H1 (cell line): ENCODE measurements around the gene ADCY2. TPM values are rescaled to one million over a fixed set of nuclear protein-coding genes. Genes with fewer than 3 reads are reported as not detected.

Experiments used
- CTCF ChIA-PET: fragments of 300-600 bp; sonication (Branson Sonifier 250); formaldehyde crosslinking; loops from one replicate; lab custom pipeline; 2021; ENCODE audit not compliant: partially characterized antibody; lab: Charles Lee
- POLR2A ChIA-PET: fragments of 300-600 bp; sonication (Branson Sonifier 250); formaldehyde crosslinking; loops from one replicate; lab custom pipeline; 2021; ENCODE audit warnings: inconsistent platforms; ENCODE audit not compliant: partially characterized antibody; lab: Charles Lee
- DNase-seq, 2 experiments: peaks; one replicate each; pipeline versions ENCODE4 v3.0.0 to v3.0.0-alpha.2; 2010 to 2022; ENCODE audit warnings: low spot score in 2 of 2, low read depth in 1 of 2, mixed read lengths in 1 of 2
- FAIRE-seq: peaks from 2 replicates; lab custom pipeline; 2011; peaks lifted over from hg19 to GRCh38; lab: Jason Lieb, UNC
- H2AFZ ChIP-seq: 2 replicates; pipeline ENCODE4 v1.8.1; 2012; ENCODE audit warnings: low read length, inconsistent platforms
- H2AK5ac ChIP-seq: 2 replicates; pipeline ENCODE4 v1.6.1; 2013; ENCODE audit warnings: low read depth, low read length
- H2BK120ac ChIP-seq: replicated peaks from 2 replicates; pipeline ENCODE3; 2013; ENCODE audit warnings: low read depth, low read length, inconsistent platforms
- H2BK12ac ChIP-seq: 2 replicates; pipeline ENCODE4 v1.6.1; 2013; ENCODE audit warnings: low read depth, low read length
- H2BK15ac ChIP-seq: 2 replicates; pipeline ENCODE4 v1.6.1; 2013; ENCODE audit warnings: low read length
- H2BK20ac ChIP-seq: 2 replicates; pipeline ENCODE4 v1.6.1; 2013; ENCODE audit warnings: low read length
- H2BK5ac ChIP-seq: 2 replicates; pipeline ENCODE4 v1.6.1; 2013; ENCODE audit warnings: low read depth, low read length
- H3K14ac ChIP-seq: 2 replicates; pipeline ENCODE4 v1.6.1; 2013; ENCODE audit warnings: inconsistent platforms; ENCODE audit not compliant: insufficient read length
- H3K18ac ChIP-seq: 2 replicates; pipeline ENCODE4 v1.6.1; 2013; ENCODE audit warnings: low read length; ENCODE audit errors: extremely low read depth
- H3K23ac ChIP-seq: 2 replicates; pipeline ENCODE4 v1.6.1; 2013; ENCODE audit warnings: inconsistent platforms; ENCODE audit not compliant: insufficient read length
- H3K23me2 ChIP-seq: 2 replicates; pipeline ENCODE4 v1.6.1; 2013; ENCODE audit warnings: low read depth, low read length
- H3K27ac ChIP-seq: 2 replicates; pipeline ENCODE4 v1.6.1; 2011; ENCODE audit warnings: low read depth, low read length, inconsistent platforms
- H3K27me3 ChIP-seq, 4 experiments: replicated peaks in 1 of 4; 1 replicate in 1 of 4; 2 replicates in 3 of 4; pipeline versions ENCODE4 v1.6.1 to v1.8.1; 2011 to 2013; ENCODE audit warnings: low read length in 3 of 4, mild to moderate bottlenecking in 3 of 4, inconsistent platforms in 2 of 4, mixed read lengths in 2 of 4, moderate library complexity in 1 of 4; ENCODE audit not compliant: control insufficient read depth in 3 of 4, insufficient read depth in 3 of 4; ENCODE audit errors: extremely low read depth in 1 of 4
- H3K36me3 ChIP-seq, 4 experiments: 2 replicates each; pipeline versions ENCODE4 v1.6.1 to v1.8.1; 2011 to 2013; ENCODE audit warnings: mild to moderate bottlenecking in 4 of 4, low read length in 3 of 4, moderate library complexity in 2 of 4, control low read depth in 1 of 4, inconsistent platforms in 1 of 4; ENCODE audit not compliant: insufficient read depth in 4 of 4, control insufficient read depth in 2 of 4
- H3K4ac ChIP-seq: replicated peaks from 2 replicates; pipeline ENCODE3; 2013; ENCODE audit warnings: low read length, low read depth, mixed read lengths, inconsistent platforms; ENCODE audit not compliant: insufficient read length
- H3K4me1 ChIP-seq, 4 experiments: replicated peaks in 1 of 4; 1 replicate in 1 of 4; 2 replicates in 3 of 4; pipeline versions ENCODE4 v1.6.1 to v1.8.1; 2011 to 2013; ENCODE audit warnings: low read length in 3 of 4, inconsistent platforms in 2 of 4, mixed read lengths in 1 of 4; ENCODE audit not compliant: insufficient read depth in 4 of 4, control insufficient read depth in 3 of 4
- H3K4me2 ChIP-seq, 2 experiments: 2 replicates each; pipeline versions ENCODE4 v1.6.1 to v1.8.1; 2011 to 2013; ENCODE audit warnings: low read depth in 2 of 2, low read length in 2 of 2, control low read depth in 1 of 2, inconsistent platforms in 1 of 2, mild to moderate bottlenecking in 1 of 2; ENCODE audit not compliant: insufficient read depth in 1 of 2
- H3K4me3 ChIP-seq, 4 experiments: fragments of 200-600, 300-600 bp in 1 of 4; sonication (generic), shearing (Covaris generic), sonication (Bioruptor Twin) in 1 of 4; 2 replicates each; pipeline versions ENCODE4 v1.5.1 to v1.8.1; 2011 to 2016; ENCODE audit warnings: low read length in 4 of 4, low read depth in 3 of 4, control low read depth in 2 of 4, inconsistent platforms in 2 of 4, mild to moderate bottlenecking in 2 of 4, mixed read lengths in 1 of 4, moderate library complexity in 1 of 4; ENCODE audit not compliant: insufficient read depth in 2 of 4; ENCODE audit errors: extremely low read depth in 1 of 4
- H3K56ac ChIP-seq: replicated peaks from 2 replicates; pipeline ENCODE3; 2013; ENCODE audit warnings: low read depth, mild to moderate bottlenecking, mixed read lengths, low read length, inconsistent platforms; ENCODE audit not compliant: insufficient read length
- H3K79me1 ChIP-seq: 2 replicates; pipeline ENCODE4 v1.6.1; 2013; ENCODE audit warnings: low read depth, low read length, control low read depth
- H3K79me2 ChIP-seq, 2 experiments: 2 replicates each; pipeline versions ENCODE4 v1.6.1 to v1.8.1; 2012 to 2013; ENCODE audit warnings: low read length in 2 of 2, mild to moderate bottlenecking in 2 of 2, inconsistent platforms in 1 of 2; ENCODE audit not compliant: insufficient read depth in 2 of 2, control insufficient read depth in 1 of 2
- H3K9ac ChIP-seq, 4 experiments: replicated peaks in 1 of 4; 1 replicate in 1 of 4; 2 replicates in 3 of 4; pipeline versions ENCODE4 v1.6.1 to v1.8.1; 2011 to 2013; ENCODE audit warnings: low read depth in 3 of 4, low read length in 3 of 4, control low read depth in 2 of 4, mild to moderate bottlenecking in 2 of 4, moderate library complexity in 2 of 4, inconsistent platforms in 1 of 4; ENCODE audit errors: extremely low read depth in 1 of 4
- H3K9me3 ChIP-seq, 2 experiments: 2 replicates each; pipeline versions ENCODE4 v1.6.1 to v1.8.1; 2012 to 2013; ENCODE audit warnings: mild to moderate bottlenecking in 2 of 2, moderate library complexity in 2 of 2, control low read depth in 1 of 2, inconsistent platforms in 1 of 2, low read depth in 1 of 2, low read length in 1 of 2, mixed read lengths in 1 of 2; ENCODE audit not compliant: insufficient read depth in 2 of 2
- H4K20me1 ChIP-seq, 2 experiments: replicated peaks in 1 of 2; 2 replicates each; pipeline versions ENCODE3 to v1.8.1; 2011 to 2013; ENCODE audit warnings: inconsistent platforms in 2 of 2, low read length in 2 of 2, mild to moderate bottlenecking in 1 of 2; ENCODE audit not compliant: insufficient read depth in 2 of 2, control insufficient read depth in 1 of 2
- H4K5ac ChIP-seq: 2 replicates; pipeline ENCODE4 v1.6.1; 2013; ENCODE audit warnings: low read length, low read depth, mixed read lengths, inconsistent platforms; ENCODE audit not compliant: insufficient read length
- H4K8ac ChIP-seq: 2 replicates; pipeline ENCODE4 v1.8.0; 2013; ENCODE audit warnings: mild to moderate bottlenecking, moderate library complexity, low read length, inconsistent platforms; ENCODE audit not compliant: insufficient read depth; ENCODE audit errors: extremely low read depth
- H4K91ac ChIP-seq: replicated peaks from 2 replicates; pipeline ENCODE3; 2013; ENCODE audit warnings: low read length, mixed read lengths, inconsistent platforms; ENCODE audit not compliant: insufficient read length
- ASH2L ChIP-seq: fragments of 200-600, 300-600 bp; sonication (generic); IDR thresholded peaks from one replicate; pipeline ENCODE4 v1.7.1; 2017; ENCODE audit warnings: low read length
- CEBPB ChIP-seq: IDR thresholded peaks from 2 replicates; pipeline ENCODE4 v1.6.1; 2012; ENCODE audit warnings: low read depth, low read length
- GABPA ChIP-seq: IDR thresholded peaks from 2 replicates; pipeline ENCODE4 v1.6.1; 2011; ENCODE audit warnings: mild to moderate bottlenecking, low read length, moderate library complexity, borderline replicate concordance; ENCODE audit not compliant: insufficient read depth
- JUN ChIP-seq: IDR thresholded peaks from 2 replicates; pipeline ENCODE4 v1.6.1; 2011; ENCODE audit warnings: low read depth, mild to moderate bottlenecking, improper control_type of control experiment, low read length
- JUND ChIP-seq: IDR thresholded peaks from 2 replicates; pipeline ENCODE4 v1.6.1; 2011; ENCODE audit warnings: mild to moderate bottlenecking, improper control_type of control experiment, low read length
- POLR2A ChIP-seq, 2 experiments: IDR thresholded peaks; 1 replicate in 1 of 2; 2 replicates in 1 of 2; pipeline ENCODE4 v1.6.1; 2011; ENCODE audit warnings: low read depth in 2 of 2, low read length in 2 of 2, mild to moderate bottlenecking in 2 of 2; ENCODE audit errors: control extremely low read depth in 1 of 2
- RXRA ChIP-seq: IDR thresholded peaks from 2 replicates; pipeline ENCODE4 v1.6.1; 2011; ENCODE audit warnings: low read depth, mild to moderate bottlenecking, low read length, moderate library complexity; ENCODE audit not compliant: insufficient read depth
- TEAD4 ChIP-seq: IDR thresholded peaks from 2 replicates; pipeline ENCODE4 v1.6.1; 2012; ENCODE audit warnings: low read depth, low read length, inconsistent platforms, mixed read lengths
- WGBS, 2 experiments: shearing (Covaris generic) in 1 of 2; methylation state at CpG; one replicate each; pipeline versions ENCODE4 v1.1.6 to v1.1.7; 2013 to 2015; ENCODE audit warnings: low lambda C conversion rate in 2 of 2, mixed read lengths in 2 of 2, inconsistent platforms in 1 of 2, low coverage in 1 of 2, missing lambda C conversion rate in 1 of 2; ENCODE audit not compliant: insufficient replicate concordance in 2 of 2, insufficient coverage in 1 of 2, insufficient read length in 1 of 2; ENCODE audit errors: extremely low coverage in 1 of 2, missing lambda C conversion rate in 1 of 2; 5-methylcytosine and 5-hydroxymethylcytosine counted together
- polyA plus RNA-seq, 7 experiments: library from polyadenylated mRNA; depleted of rRNA in 3 of 7; stranded (reverse) in 5 of 7; unstranded in 2 of 7; fragments of >200 nt in 5 of 7; fragments of 200-250 nt in 2 of 7; gene quantifications; 1 replicate in 5 of 7; 2 replicates in 1 of 7; 4 replicates in 1 of 7; pipeline versions ENCODE4 v1.2.1 to v1.2.3, GENCODE V29; 2011 to 2013; ENCODE audit warnings: missing spikeins in 2 of 7, mixed read lengths in 2 of 7
- total RNA-seq: library from RNA; stranded (reverse); fragmentation: NEBNext Ultra II Directional; extraction: Animal tissue kit (Norgen Biotek cat#: 25700); gene quantifications from 2 replicates; pipeline ENCODE4 v1.2.1, GENCODE V29; 2021
- TF ChIP-seq, protein P1 (sequence below): IDR thresholded peaks from 2 replicates; pipeline ENCODE4 v1.6.1; 2012; ENCODE audit warnings: low read length, inconsistent platforms
- TF ChIP-seq, protein P2 (sequence below): IDR thresholded peaks from 2 replicates; pipeline ENCODE4 v1.6.1; 2012; ENCODE audit warnings: inconsistent platforms

Gene ADCY2
- total and polyA plus RNA-seq, 2 of the 8 experiments (the other 6 are each of a cell fraction or from before 2014, with no cell fraction given): 35.8 to 122 TPM

DNA sequence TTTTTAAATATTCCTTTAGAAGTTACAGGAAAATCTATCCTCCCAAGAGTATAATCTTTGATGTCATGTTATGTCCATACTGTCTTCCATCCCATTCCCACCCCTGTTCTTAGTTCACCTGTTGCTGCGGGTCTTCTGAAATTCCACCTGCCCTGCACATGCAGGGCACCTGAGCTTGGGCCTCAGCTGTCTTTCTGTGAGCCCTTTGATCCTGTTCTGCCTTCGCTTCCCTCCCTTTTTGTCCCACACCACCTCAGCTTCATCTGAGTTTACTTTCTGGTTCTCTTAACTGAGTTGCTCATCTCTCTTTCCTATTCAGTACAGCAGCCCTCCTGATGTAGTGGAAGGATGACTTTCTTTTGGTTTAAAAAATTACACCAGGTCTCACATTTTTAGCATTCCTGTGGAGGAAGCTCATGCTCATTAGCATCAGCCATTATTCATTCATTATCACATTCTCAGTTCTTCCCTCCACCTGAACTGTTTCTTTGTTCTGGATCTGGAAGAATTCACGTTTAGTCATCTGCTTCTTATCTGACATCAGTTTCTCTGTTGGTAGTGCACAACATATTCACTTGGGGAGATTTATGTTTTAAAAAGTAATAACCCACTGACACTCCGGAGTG lies 211.0 kb downstream of the ADCY2 start:
- WGBS, 2 experiments: 37% methylated on average over 4 of the region's 4 CpGs; no CpG with 5 or more reads in 1 of the 2 experiments
- peak; percentile 70; the same call in 1 of the 2 replicates for TF ChIP-seq JUN
- TF ChIP-seq TEAD4: peak; percentile 93
- no peak for TF ChIP-seq ASH2L
- no peak for TF ChIP-seq CEBPB
- TF ChIP-seq, protein P1, sequence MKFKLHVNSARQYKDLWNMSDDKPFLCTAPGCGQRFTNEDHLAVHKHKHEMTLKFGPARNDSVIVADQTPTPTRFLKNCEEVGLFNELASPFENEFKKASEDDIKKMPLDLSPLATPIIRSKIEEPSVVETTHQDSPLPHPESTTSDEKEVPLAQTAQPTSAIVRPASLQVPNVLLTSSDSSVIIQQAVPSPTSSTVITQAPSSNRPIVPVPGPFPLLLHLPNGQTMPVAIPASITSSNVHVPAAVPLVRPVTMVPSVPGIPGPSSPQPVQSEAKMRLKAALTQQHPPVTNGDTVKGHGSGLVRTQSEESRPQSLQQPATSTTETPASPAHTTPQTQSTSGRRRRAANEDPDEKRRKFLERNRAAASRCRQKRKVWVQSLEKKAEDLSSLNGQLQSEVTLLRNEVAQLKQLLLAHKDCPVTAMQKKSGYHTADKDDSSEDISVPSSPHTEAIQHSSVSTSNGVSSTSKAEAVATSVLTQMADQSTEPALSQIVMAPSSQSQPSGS: 0 out of 2 replicates have a peak, but pooled peaks have one; percentile 49
- peak; percentile 90 for TF ChIP-seq JUND
- TF ChIP-seq, protein P2, sequence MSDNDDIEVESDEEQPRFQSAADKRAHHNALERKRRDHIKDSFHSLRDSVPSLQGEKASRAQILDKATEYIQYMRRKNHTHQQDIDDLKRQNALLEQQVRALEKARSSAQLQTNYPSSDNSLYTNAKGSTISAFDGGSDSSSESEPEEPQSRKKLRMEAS: peak; percentile 77; the same call in 1 of the 2 replicates
- TF ChIP-seq POLR2A (IDR thresholded peaks at IDR 0.05; ENCODE audit: control extremely low read depth in 1 of 2, low read depth in 2 of 2, low read length in 2 of 2): no peak
- TF ChIP-seq GABPA: no peak
- TF ChIP-seq RXRA: no peak

More for the DNA sequence above, 211.0 kb downstream of the ADCY2 start:
- Histone ChIP-seq H3K4me3 (peak overlapping the region in 1 of 4 experiments; percentile 16; a peak in 1 of 8 replicates), H3K18ac (peak overlapping the region; percentile 53; the same call in 1 of the 2 replicates), H3K4ac (no peak overlapping the region), H3K14ac (no peak overlapping the region), H4K91ac (peak overlapping the region; percentile 46), H3K79me2 (peaks cover 0 to 36% of the 10 kb centered on the region in 2 experiments; a peak in 2 of 4 replicates), H4K5ac (peak overlapping the region; percentile 51), H3K36me3 (peaks cover 0 to 16% (median 0%) of the 10 kb centered on the region in 4 experiments; a peak in 2 of 8 replicates), H3K9ac (no peak overlapping the region; a peak in 1 of 7 replicates), H2AFZ (no peak overlapping the region), H3K4me1 (peaks cover 2 to 11% (median 7%) of the 10 kb centered on the region in 4 experiments; a peak in 4 of 7 replicates), H3K23ac (no peak overlapping the region), H3K4me2 (peak overlapping the region; percentile 37 to 41), H2BK20ac (0 out of 2 replicates have a peak overlapping the region, but pooled peaks have one; percentile 68), H2BK15ac (no peak overlapping the region; the same call in 1 of the 2 replicates), H4K20me1 (peaks cover 0 to 2% of the 10 kb centered on the region in 2 experiments), H3K56ac (no peak overlapping the region), H2BK120ac (peak overlapping the region; percentile 10), H4K8ac (no peak overlapping the region), H3K27ac (0 out of 2 replicates have a peak overlapping the region, but pooled peaks have one; percentile 17), H2BK12ac (peak overlapping the region; percentile 94), H3K23me2 (no peaks in the 10 kb centered on the region), H2BK5ac (peak overlapping the region; percentile 90), H3K79me1 (no peaks in the 10 kb centered on the region; the same call in 1 of the 2 replicates), H3K9me3 (peaks cover 6 to 9% of the 10 kb centered on the region in 2 experiments; a peak in 2 of 4 replicates), H2AK5ac (no peak overlapping the region), H3K27me3 (no peaks in the 10 kb centered on the region)
- POLR2A ChIA-PET: interaction anchor here (1.1 to 1.9 kb wide), 3 partner anchors 10 to 14 kb away, joined by 4 to 8 read pairs (median 7); no protein-coding TSS in a partner anchor
- CTCF ChIA-PET: interaction anchor here (1.0 to 1.4 kb wide), 3 partner anchors 8 to 139 kb away, joined by 3 to 5 read pairs (median 4); no protein-coding TSS in a partner anchor
- DNase-seq: peak in 1 of 2 experiments; percentile 25
- peak; percentile 81 for FAIRE-seq
